ENCODE measurements around the gene FGF11. TPM values are rescaled to one million over a fixed set of nuclear protein-coding genes. Genes with fewer than 3 reads are reported as not detected.
"Not testable (repeated sequence)": the region's sequence is repeated elsewhere in the genome, so short reads cannot be mapped to it uniquely, and the experiment has no call there.

The FGF11 gene
- total RNA-seq, 2 donors from 2014 or later = 2.1 TPM; not detected in 1

- peaks cover 79% of the 10 kb centered on the region for H3K4me1 ChIP-seq
- peak overlapping the region in 3 of 4 donors; percentile 81 to 94 (median 88) for H3K27ac ChIP-seq
- H3K4me3 ChIP-seq = no peak overlapping the region
- H3K36me3 ChIP-seq (replicated peaks in 1 of 2; ENCODE audit: insufficient read depth in 1 of 2, low read depth in 2 of 2) = no peaks in the 10 kb centered on the region
- no peaks in the 10 kb centered on the region for H3K9me3 ChIP-seq
- DNase-seq (no peak), ATAC-seq (no peak)
- WGBS, 2 donors = 78 to 88% methylated on average over 2 of the region's 2 CpGs
- intact Hi-C loops (cut with DNase I) = no loop called here
- no peaks in the 10 kb centered on the region for H3K27me3 ChIP-seq
- TF ChIP-seq POLR2A (IDR thresholded peaks at IDR 0.05) (no peak), CTCF (IDR thresholded peaks at IDR 0.05) (no peak)
These were observed 32.4 kb downstream of the FGF11 start for GRCh38 chr17:7471729-7472128.

- ATAC-seq; DNase-seq; H3K36me3 ChIP-seq (replicated peaks in 1 of 2; ENCODE audit: insufficient read depth in 1 of 2, low read depth in 2 of 2); intact Hi-C loops (cut with DNase I); H3K9me3 ChIP-seq; H3K27me3 ChIP-seq; H3K4me3 ChIP-seq: not testable (repeated sequence)
- 78% methylated on average over 8 of the region's 8 CpGs for WGBS, 2 donors
- peaks cover 72% of the 10 kb centered on the region for H3K4me1 ChIP-seq
- H3K27ac ChIP-seq = peak overlapping the region in 2 of 4 donors; percentile 51 to 99
These were observed 35.5 kb downstream of the FGF11 start for GRCh38 chr17:7474767-7475166.

GRCh38 chr17:7475764-7476422, 36.6 kb downstream of the FGF11 start:
- intact Hi-C loops (cut with DNase I) = no loop called here
- Histone ChIP-seq H3K27ac (peak overlapping the region; percentile 13 to 99 (median 50)), H3K9me3 (no peaks in the 10 kb centered on the region), H3K27me3 (no peaks in the 10 kb centered on the region), H3K4me3 (no peak overlapping the region), H3K36me3 (replicated peaks in 1 of 2; ENCODE audit: insufficient read depth in 1 of 2, low read depth in 2 of 2) (no peaks in the 10 kb centered on the region), H3K4me1 (peaks cover 66% of the 10 kb centered on the region)
- ATAC-seq = no peak
- no peak for TF ChIP-seq CTCF (IDR thresholded peaks at IDR 0.05)
- no peak for TF ChIP-seq POLR2A (IDR thresholded peaks at IDR 0.05)
- DNase-seq = peak; percentile 36 to 63 (median 54)
- WGBS, 2 donors = 52 to 57% methylated on average over 15 of the region's 15 CpGs

GRCh38 chr17:7476494-7476893, 37.2 kb downstream of the FGF11 start:
- DNase-seq (no peak), ATAC-seq (no peak)
- peaks cover 60% of the 10 kb centered on the region for H3K4me1 ChIP-seq
- intact Hi-C loops (cut with DNase I) = no loop called here
- no peak overlapping the region for H3K4me3 ChIP-seq
- H3K9me3 ChIP-seq = no peaks in the 10 kb centered on the region
- TF ChIP-seq POLR2A (IDR thresholded peaks at IDR 0.05) (no peak), CTCF (IDR thresholded peaks at IDR 0.05) (no peak)
- no peaks in the 10 kb centered on the region for H3K27me3 ChIP-seq
- WGBS, 2 donors = 17 to 30% methylated on average over 3 of the region's 3 CpGs
- no peaks in the 10 kb centered on the region for H3K36me3 ChIP-seq (replicated peaks in 1 of 2; ENCODE audit: insufficient read depth in 1 of 2, low read depth in 2 of 2)
- peak overlapping the region; percentile 13 to 99 (median 50) for H3K27ac ChIP-seq

GRCh38 chr17:7476951-7477350, 37.6 kb downstream of the FGF11 start:
- no peak overlapping the region for H3K4me3 ChIP-seq
- no peaks in the 10 kb centered on the region for H3K27me3 ChIP-seq
- intact Hi-C loops (cut with DNase I) = no loop called here
- H3K27ac ChIP-seq = peak overlapping the region; percentile 99 to 100 (median 99)
- TF ChIP-seq CTCF (IDR thresholded peaks at IDR 0.05) = no peak
- no peak for TF ChIP-seq POLR2A (IDR thresholded peaks at IDR 0.05)
- H3K9me3 ChIP-seq = no peaks in the 10 kb centered on the region
- H3K36me3 ChIP-seq (replicated peaks in 1 of 2; ENCODE audit: insufficient read depth in 1 of 2, low read depth in 2 of 2) = no peaks in the 10 kb centered on the region
- H3K4me1 ChIP-seq = peaks cover 56% of the 10 kb centered on the region
- DNase-seq (no peak), ATAC-seq (no peak)
- 92 to 100% methylated on average over 2 to 5 of the region's 5 CpGs for WGBS, 2 donors

All from body of pancreas (tissue), 4 donors.